GM10266 (cell line): Measurements from ENCODE around the gene PTPRN2.

Source experiments
- DNase-seq: peaks from one replicate; pipeline ENCODE4 v3.0.0; 2012; ENCODE audit errors: extremely low spot score
- CTCF ChIP-seq: IDR thresholded peaks from 2 replicates; pipeline ENCODE4 v1.5.1; 2012; ENCODE audit warnings: mild to moderate bottlenecking, low read depth; ENCODE audit not compliant: control insufficient read depth, insufficient read depth; ENCODE audit errors: missing control alignments

The PTPRN2 gene

GRCh38 chr7:157799076-157799685 is 788.4 kb downstream of the PTPRN2 start:
- no peak for TF ChIP-seq CTCF
- DNase-seq, result no peak

- no peak for DNase-seq
- TF ChIP-seq CTCF, result no peak
Measured at GRCh38 chr7:157797361-157797760, 790.3 kb downstream of the PTPRN2 start.

- TF ChIP-seq CTCF, result no peak
- no peak for DNase-seq
Measured at GRCh38 chr7:157796846-157797245, 790.8 kb downstream of the PTPRN2 start.

GRCh38 chr7:157795643-157796042 is 792.0 kb downstream of the PTPRN2 start:
- TF ChIP-seq CTCF, result no peak

GRCh38 chr7:157795199-157795598 is 792.4 kb downstream of the PTPRN2 start:
- TF ChIP-seq CTCF, result no peak
- DNase-seq, result no peak

More at GRCh38 chr7:157795643-157796042, 792.0 kb downstream of the PTPRN2 start:
- no peak for DNase-seq

GRCh38 chr7:157794746-157795065 is 792.9 kb downstream of the PTPRN2 start:
- DNase-seq, result no peak
- TF ChIP-seq CTCF, result no peak

- no peak for TF ChIP-seq CTCF
- no peak for DNase-seq
Measured at GRCh38 chr7:157793973-157794745, 793.5 kb downstream of the PTPRN2 start.
